WTC11 (cell line): ENCODE measurements around the gene SSRP1.

Experiments used
- KAT7 ChIP-seq: sonication (generic); formaldehyde crosslinking; IDR thresholded peaks from 2 replicates; pipeline ENCODE4 v1.8.1; 2023; ENCODE audit warnings: missing genetic modification reagents, mild to moderate bottlenecking, borderline replicate concordance
- NFYB ChIP-seq: sonication (generic); formaldehyde crosslinking; conservative IDR thresholded peaks from 2 replicates; pipeline ENCODE4 v1.8.0; 2022; ENCODE audit warnings: low read depth, missing genetic modification reagents
- NR2C2 ChIP-seq: sonication (generic); formaldehyde crosslinking; IDR thresholded peaks from 2 replicates; pipeline ENCODE4 v1.8.0; 2022; ENCODE audit warnings: mild to moderate bottlenecking, missing genetic modification reagents
- NR3C1 ChIP-seq: sonication (generic); formaldehyde crosslinking; conservative IDR thresholded peaks from 2 replicates; pipeline ENCODE4 v1.8.1; 2023; ENCODE audit warnings: low read depth, mild to moderate bottlenecking, missing genetic modification reagents

DNA sequence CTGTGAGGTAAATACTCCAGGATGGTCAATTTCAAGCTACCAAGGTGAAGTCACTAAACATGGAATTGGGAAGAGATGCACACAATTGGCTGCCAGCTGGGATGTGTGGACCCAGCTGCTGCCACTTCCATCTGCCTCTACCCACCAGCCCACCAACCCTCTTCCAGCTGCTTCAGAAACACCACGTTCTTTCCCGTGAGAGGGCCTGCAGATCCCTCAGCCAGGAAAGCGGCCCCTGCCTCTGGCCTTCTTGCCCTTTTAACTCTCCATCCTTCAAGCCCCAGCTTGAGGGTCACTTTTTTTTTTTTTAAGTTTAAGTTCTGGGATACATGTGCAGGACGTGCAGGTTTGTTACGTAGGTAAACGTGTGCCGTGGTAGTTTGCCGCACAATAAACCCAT lies 25.3 kb upstream of the SSRP1 start:
- TF ChIP-seq NR3C1 (CRISPR knock-in tag): no peak
- TF ChIP-seq NFYB (CRISPR knock-in tag): no peak
- no peak for TF ChIP-seq KAT7 (CRISPR knock-in tag)
- TF ChIP-seq NR2C2 (CRISPR knock-in tag): no peak
